Sigmoid colon (tissue), 4 donors: ENCODE data around the gene ZNF512B.
"Not testable (repeated sequence)": the region's sequence is repeated elsewhere in the genome, so short reads cannot be mapped to it uniquely, and the experiment has no call there.

Experiments
- CTCF ChIP-seq, 4 experiments: fragments of 450-650 bp in 3 of 4; fragments of 200-600 bp in 1 of 4; IDR thresholded peaks; one replicate each; pipeline ENCODE4 v1.5.1; 2016 to 2019; ENCODE audit warnings: antibody characterized with exemption in 4 of 4, mild to moderate bottlenecking in 3 of 4, moderate library complexity in 2 of 4
- EP300 ChIP-seq, 4 donors: sonication (generic); formaldehyde crosslinking; IDR thresholded peaks; one replicate each; pipeline ENCODE4 v1.6.1; 2017; ENCODE audit warnings: antibody characterized with exemption in 4 of 4
- POLR2AphosphoS5 ChIP-seq, 4 donors: sonication (generic); formaldehyde crosslinking; IDR thresholded peaks; one replicate each; pipeline ENCODE4 v1.6.1; 2017; ENCODE audit warnings: antibody characterized with exemption in 4 of 4

- TF ChIP-seq CTCF, EP300, POLR2AphosphoS5 (IDR thresholded peaks at IDR 0.05): not testable (repeated sequence)
These were observed 40.3 kb downstream of the ZNF512B start for GRCh38 chr20:63929473-63929883.
